C1 segment of cervical spinal cord (tissue), 14 donors: Measurements from ENCODE around the gene ARMC3.
"Not testable (repeated sequence)": the region's sequence is repeated elsewhere in the genome, so short reads cannot be mapped to it uniquely, and the experiment has no call there.

Source experiments
- DNase-seq, 14 donors: peaks; one replicate each; lab custom pipeline; 2025; lab: John Stamatoyannopoulos, UW

Gene ARMC3, protein sequence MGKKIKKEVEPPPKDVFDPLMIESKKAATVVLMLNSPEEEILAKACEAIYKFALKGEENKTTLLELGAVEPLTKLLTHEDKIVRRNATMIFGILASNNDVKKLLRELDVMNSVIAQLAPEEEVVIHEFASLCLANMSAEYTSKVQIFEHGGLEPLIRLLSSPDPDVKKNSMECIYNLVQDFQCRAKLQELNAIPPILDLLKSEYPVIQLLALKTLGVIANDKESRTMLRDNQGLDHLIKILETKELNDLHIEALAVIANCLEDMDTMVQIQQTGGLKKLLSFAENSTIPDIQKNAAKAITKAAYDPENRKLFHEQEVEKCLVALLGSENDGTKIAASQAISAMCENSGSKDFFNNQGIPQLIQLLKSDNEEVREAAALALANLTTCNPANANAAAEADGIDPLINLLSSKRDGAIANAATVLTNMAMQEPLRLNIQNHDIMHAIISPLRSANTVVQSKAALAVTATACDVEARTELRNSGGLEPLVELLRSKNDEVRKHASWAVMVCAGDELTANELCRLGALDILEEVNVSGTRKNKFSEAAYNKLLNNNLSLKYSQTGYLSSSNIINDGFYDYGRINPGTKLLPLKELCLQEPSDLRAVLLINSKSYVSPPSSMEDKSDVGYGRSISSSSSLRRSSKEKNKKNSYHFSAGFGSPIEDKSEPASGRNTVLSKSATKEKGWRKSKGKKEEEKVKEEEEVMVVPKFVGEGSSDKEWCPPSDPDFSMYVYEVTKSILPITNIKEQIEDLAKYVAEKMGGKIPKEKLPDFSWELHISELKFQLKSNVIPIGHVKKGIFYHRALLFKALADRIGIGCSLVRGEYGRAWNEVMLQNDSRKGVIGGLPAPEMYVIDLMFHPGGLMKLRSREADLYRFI

DNA sequence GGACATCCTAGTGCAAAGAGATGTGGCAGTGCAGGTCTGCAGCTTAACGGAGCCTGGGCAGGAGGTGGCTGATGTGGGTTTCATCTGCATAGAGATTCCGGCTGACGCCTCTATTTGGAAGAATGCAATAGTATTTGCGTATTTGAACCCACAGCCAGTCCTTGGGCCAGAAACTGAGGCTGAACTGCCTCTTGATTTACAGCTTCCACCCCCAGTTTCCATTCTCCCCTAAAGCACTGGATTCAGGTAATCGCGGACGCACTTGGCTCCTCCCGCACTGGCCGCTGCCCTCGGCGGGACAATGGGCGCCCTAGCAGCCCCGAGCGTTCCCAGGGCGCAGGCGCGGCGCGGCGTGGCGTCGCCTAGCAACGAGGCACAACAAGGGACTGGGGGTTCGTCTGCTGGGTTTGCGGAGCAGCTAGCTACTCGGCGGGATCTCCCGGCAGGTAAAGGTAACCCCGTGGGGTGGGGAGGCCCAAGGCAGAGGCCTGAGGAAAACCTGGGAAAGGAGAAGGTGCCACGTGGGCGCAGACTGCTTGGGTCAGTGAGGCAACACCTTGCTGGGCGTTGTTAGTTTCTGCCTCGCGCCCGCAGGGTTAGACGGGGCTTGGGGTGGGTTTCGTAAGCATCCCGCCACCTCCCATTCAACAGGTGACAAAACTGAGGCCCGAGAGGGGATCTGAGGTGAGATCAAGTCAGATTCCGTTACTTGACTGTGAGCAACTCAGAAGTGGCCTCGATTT is at the start of gene ARMC3:
Gene ARMC3, plus strand, starts transcription at position 393 of the 743 bp plus-strand sequence. CDS start 3,944 bp downstream, outside the sequence.
- peak in 12 of 14 donors; percentile 11 to 75 (median 48) for DNase-seq

DNA sequence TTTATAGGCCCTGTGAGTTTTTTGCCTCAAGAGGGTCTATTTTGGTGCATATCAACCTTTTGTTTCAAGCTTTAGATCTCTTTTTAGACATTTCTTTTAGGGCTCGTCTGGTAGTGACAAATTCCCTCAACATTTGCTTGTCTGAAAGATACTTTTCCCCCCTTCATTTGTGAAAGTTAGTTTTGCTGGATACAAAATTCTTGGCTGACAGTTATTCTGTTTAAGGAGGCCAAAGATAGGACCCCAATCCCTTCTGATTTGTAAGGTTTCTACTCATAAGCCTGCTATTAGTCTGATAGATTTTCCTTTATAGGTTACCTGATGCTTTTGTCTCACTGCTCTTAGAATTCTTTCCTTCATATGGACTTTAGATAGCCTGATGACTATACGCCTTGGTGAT is 36.1 kb upstream of the ARMC3 start:
- DNase-seq = no peak

- no peak for DNase-seq
These were observed 34.1 kb upstream of the ARMC3 start for GRCh38 chr10:22893781-22894180.

GRCh38 chr10:22894714-22895113 is 33.1 kb upstream of the ARMC3 start:
- no peak for DNase-seq

GRCh38 chr10:22895252-22895651 is 32.6 kb upstream of the ARMC3 start:
- no peak for DNase-seq

- DNase-seq = no peak
These were observed 30.5 kb upstream of the ARMC3 start for GRCh38 chr10:22897371-22897770.

DNA sequence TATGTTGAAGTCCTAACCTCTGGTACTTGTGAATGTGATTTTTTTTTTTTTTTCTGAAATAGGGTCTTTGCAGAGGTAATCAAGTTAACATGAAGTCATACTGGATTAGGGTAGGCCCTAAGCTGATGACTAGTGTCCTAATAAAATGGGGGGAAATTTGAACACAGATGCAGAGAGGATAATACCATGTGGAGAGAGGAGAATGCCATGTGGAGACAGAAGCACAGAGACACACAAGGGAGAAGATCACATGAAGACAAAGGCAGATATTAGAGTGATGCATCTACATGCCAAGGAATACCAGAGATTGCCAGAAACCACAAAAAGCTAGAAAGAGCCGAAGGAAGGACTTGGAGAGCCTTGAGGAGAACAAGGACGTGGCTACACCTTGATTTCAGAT is 28.5 kb upstream of the ARMC3 start:
- no peak for DNase-seq

DNA sequence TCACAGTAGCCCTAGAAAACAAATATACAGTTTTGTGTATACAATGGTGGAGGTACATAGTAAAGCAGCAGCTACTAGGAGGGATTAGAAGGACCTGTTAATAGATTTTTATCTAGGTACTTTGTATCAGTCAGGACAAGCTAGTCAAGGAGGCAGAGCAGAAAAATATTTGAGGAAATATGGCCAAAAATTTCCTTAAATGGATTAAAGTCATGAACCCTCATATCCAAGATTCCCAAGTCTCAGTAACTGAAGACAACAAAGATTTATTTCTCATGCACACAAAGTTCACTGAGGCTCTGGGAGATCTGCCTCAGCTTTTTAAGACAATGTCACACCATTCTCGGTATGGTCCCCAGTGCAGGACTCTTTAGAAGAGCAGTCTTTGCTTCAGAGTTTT is 28.1 kb upstream of the ARMC3 start:
- no peak for DNase-seq

- no peak for DNase-seq
These were observed 26.8 kb upstream of the ARMC3 start for GRCh38 chr10:22900841-22901601.

DNA sequence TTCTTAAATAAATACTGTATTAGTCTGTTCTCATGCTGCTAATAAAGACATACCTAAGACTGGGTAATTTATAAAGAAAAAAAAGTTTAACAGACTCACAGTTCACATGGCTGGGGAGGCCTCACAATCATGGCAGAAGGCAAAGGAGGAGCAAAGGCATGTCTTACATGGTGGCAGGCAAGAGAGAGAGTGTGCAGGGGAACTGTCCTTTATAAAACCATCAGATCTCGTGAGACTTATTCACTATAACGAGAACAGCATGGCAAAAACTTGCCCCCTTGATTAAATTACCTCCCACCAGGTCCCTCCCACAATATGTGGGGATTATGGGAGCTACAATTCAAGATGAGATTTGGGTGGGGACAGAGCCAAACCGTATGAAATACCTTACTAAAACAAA is 25.7 kb upstream of the ARMC3 start:
- DNase-seq = not testable (repeated sequence)

- DNase-seq = no peak
These were observed 24.2 kb upstream of the ARMC3 start for GRCh38 chr10:22903694-22904093.

- DNase-seq = no peak
These were observed 21.1 kb upstream of the ARMC3 start for GRCh38 chr10:22906767-22907166.

DNA sequence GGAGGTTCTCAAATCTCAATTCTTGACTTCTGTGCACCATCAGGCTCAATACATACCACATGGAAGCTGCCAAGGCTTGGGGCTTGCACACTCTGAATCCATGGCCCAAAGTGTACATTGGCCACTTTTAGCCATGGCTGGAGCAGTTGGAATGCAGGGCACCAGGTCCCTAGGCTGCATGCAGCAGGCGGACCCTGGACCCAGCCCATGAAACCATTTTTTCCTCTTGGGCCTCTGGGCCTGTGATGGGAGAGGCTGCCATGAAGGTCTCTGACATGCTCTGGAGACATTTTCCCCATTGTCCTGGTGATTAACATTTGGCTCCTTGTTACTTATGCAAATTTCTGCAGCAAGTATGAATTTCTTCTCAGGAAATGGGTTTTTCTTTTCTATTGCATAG is 19.0 kb upstream of the ARMC3 start:
- DNase-seq = no peak

- DNase-seq = not testable (repeated sequence)
These were observed 18.2 kb upstream of the ARMC3 start for GRCh38 chr10:22909673-22910072.

DNA sequence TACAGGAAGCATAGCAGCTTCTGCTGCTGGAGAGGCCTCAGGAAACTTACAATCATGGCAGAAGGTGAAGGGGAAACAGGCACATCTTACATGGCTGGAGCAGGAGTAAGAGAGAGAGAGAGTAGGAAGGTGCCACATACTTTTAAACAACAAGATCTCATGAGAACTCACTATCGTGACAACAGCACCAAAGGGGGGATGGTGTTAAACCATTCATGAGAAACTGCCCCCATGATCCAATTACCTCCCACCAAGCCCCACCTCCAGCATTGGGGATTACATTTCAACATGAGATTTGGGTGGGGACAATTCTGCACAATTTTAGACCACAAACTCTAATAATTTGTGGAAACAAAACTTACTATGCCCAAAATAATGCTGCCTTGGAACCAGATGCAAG is 16.8 kb upstream of the ARMC3 start:
- no peak for DNase-seq

GRCh38 chr10:22911889-22912762 is 15.7 kb upstream of the ARMC3 start:
- DNase-seq = no peak

- DNase-seq = no peak
These were observed 15.0 kb upstream of the ARMC3 start for GRCh38 chr10:22912763-22913384.

DNA sequence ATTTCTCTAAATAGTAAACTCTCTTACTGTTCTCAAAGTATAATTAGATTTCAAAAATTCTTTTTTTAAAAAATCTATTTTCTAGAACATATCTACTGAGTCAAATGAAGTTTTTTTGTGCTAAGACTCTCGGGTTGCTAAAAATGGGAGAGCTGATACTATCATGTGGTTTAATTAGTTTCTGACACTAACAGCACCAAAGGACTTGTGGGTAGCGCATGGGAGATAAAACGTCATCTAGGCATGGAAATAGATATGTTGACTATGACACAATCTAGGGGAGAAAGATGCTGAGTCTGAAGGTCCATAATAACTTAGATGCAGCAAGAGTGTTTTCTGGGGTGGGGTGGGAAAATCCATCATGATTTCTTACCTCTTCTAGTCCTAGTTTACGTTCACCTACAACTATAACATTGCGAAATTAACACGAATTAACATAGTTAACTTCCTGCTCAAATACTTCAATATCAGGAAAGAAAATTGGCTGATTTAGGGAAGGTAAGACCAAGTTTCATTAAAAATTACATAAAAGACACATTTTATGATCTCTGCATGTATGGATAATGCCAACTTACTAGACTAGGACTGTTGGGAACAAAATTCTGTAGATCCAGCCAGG is 14.3 kb upstream of the ARMC3 start:
- no peak for DNase-seq

DNA sequence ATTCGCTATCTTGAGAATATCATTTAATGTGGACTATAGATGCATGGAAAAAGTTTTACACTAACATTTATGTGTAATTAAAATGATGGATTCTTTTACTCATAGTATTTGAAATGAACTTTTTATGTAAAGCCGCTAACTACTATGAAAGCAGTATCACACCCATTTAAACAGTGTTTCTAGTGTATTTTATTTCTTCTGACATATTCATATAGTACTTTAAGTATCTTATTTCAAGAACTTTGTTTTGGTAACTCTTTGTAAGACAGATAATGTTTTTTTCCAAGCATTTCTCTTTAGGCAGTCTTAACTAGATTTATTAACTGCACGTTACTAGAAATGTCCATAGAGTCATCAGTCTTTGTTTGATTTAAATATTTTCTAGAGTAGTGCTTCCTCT is 12.5 kb upstream of the ARMC3 start:
- DNase-seq = no peak
